Measurements from ENCODE around the gene SIRT5.
A peak's percentile ranks its signal among the peaks of the same experiment; 100 is the strongest.

SIRT5 gene

GRCh38 chr6:13574571-13575376, at the start of gene SIRT5:
Gene SIRT5, plus strand, starts transcription at chr6:13574601. Its CDS starts 9,510 bp downstream, at chr6:13584111.
- DNase-seq (ENCODE audit: low read depth in 2 of 2): peak; percentile 51 to 54

GRCh38 chr6:13524801-13525508, 49.4 kb upstream of the SIRT5 start:
- no peak for DNase-seq (ENCODE audit: low read depth in 2 of 2)

- DNase-seq (ENCODE audit: low read depth in 2 of 2): no peak
Observed at GRCh38 chr6:13526357-13526726, 48.1 kb upstream of the SIRT5 start.

- no peak for DNase-seq (ENCODE audit: low read depth in 2 of 2)
Observed at GRCh38 chr6:13526727-13527670, 47.4 kb upstream of the SIRT5 start.

- no peak for DNase-seq (ENCODE audit: low read depth in 2 of 2)
Observed at GRCh38 chr6:13527671-13528056, 46.7 kb upstream of the SIRT5 start.

- peak in 1 of 2 experiments; percentile 3 for DNase-seq (ENCODE audit: low read depth in 2 of 2)
Observed at GRCh38 chr6:13528232-13528631, 46.2 kb upstream of the SIRT5 start.

GRCh38 chr6:13528777-13529343, 45.5 kb upstream of the SIRT5 start:
- DNase-seq (ENCODE audit: low read depth in 2 of 2): no peak

GRCh38 chr6:13531956-13532355, 42.4 kb upstream of the SIRT5 start:
- no peak for DNase-seq (ENCODE audit: low read depth in 2 of 2)

- DNase-seq (ENCODE audit: low read depth in 2 of 2): no peak
Observed at GRCh38 chr6:13534536-13534935, 39.9 kb upstream of the SIRT5 start.

GRCh38 chr6:13535306-13535705, 39.1 kb upstream of the SIRT5 start:
- DNase-seq (ENCODE audit: low read depth in 2 of 2): no peak

GRCh38 chr6:13536796-13537526, 37.4 kb upstream of the SIRT5 start:
- DNase-seq (ENCODE audit: low read depth in 2 of 2): peak in 1 of 2 experiments; percentile 11

- no peak for DNase-seq (ENCODE audit: low read depth in 2 of 2)
Observed at GRCh38 chr6:13537527-13537897, 36.9 kb upstream of the SIRT5 start.

GRCh38 chr6:13538084-13538483, 36.3 kb upstream of the SIRT5 start:
- DNase-seq (ENCODE audit: low read depth in 2 of 2): peak in 1 of 2 experiments; percentile 21

- DNase-seq (ENCODE audit: low read depth in 2 of 2): no peak
Observed at GRCh38 chr6:13538600-13538999, 35.8 kb upstream of the SIRT5 start.

GRCh38 chr6:13539572-13539971, 34.8 kb upstream of the SIRT5 start:
- DNase-seq (ENCODE audit: low read depth in 2 of 2): no peak

- no peak for DNase-seq (ENCODE audit: low read depth in 2 of 2)
Observed at GRCh38 chr6:13541496-13541895, 32.9 kb upstream of the SIRT5 start.

- DNase-seq (ENCODE audit: low read depth in 2 of 2): no peak
Observed at GRCh38 chr6:13544454-13545186, 29.8 kb upstream of the SIRT5 start.

- DNase-seq (ENCODE audit: low read depth in 2 of 2): no peak
Observed at GRCh38 chr6:13545885-13546284, 28.5 kb upstream of the SIRT5 start.

GRCh38 chr6:13548500-13549210, 25.7 kb upstream of the SIRT5 start:
- DNase-seq (ENCODE audit: low read depth in 2 of 2): no peak

GRCh38 chr6:13550656-13551055, 23.7 kb upstream of the SIRT5 start:
- no peak for DNase-seq (ENCODE audit: low read depth in 2 of 2)
